ENCODE results near the gene WSCD2. TPM values are rescaled to one million over a fixed set of nuclear protein-coding genes. Genes with fewer than 3 reads are reported as not detected.

WSCD2 gene
- total and polyA plus RNA-seq, 2 of the 4 experiments (the other 2 are of a cell fraction) = not detected

DNA sequence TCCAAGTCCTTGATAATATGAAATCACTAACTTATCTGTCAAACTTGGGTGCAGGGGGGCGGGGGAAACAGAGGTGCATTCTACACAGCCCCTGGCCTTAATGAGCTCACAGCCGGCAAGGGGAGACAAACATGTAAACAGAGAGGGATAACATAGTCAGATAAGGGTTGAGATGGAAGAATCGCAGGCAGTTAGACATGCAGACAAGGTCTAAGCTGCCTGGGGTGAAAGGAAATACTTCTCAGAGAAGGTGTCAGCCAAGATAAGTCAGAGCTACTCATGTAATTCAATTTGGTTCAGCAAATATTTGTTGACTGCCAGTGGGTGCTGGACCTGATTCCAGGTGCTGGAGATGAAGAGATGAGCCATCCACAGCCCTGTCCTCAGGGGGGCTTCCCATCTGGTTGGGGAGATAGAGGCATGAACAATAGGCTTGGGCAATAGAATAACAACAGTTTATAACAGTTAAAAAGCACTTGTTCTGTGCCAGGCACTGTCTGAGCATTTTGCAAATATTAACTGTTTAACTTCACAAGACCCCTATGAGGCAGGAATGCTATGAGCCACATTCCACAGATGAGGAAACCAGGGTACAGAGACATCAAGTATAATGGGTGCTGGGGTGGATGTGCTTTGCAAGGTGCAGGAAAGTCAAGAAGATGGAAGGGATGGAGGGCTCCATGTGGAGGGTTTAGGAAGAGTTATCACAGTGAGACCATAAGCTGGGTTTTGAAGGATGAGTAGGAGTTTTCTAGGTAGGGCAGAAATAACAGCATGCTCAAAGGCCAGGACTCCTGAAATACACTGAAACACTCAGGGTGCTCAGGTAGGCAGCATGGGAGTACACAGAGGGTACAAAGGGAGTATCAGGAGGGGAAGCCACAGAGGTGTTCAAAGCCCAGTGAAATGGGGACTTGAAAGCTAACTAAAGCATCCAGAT lies 79.0 kb downstream of the WSCD2 start (continued):
- TF ChIP-seq RCOR1 (IDR thresholded peaks at IDR 0.05; ENCODE audit: insufficient replicate concordance, low read length) = no peak

DNA sequence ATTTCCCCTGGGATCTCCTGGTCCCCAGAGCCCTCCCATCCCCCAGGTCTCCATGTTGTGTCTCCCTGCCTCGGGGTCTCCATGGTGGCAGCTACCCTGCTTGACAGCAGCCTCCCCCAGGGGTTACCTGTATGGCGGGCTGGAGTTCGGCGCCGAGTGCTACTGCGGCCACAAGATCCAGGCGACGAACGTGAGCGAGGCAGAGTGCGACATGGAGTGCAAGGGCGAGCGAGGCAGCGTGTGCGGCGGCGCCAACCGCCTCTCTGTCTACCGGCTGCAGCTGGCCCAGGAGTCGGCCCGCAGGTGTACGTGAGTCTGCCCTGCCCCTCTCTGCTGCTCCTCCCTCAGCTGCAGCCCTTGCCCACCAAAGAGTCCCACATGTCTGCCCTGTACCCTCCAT lies 80.9 kb downstream of the WSCD2 start:
- Histone ChIP-seq H2BK5ac (ENCODE audit: low read depth, low read length, poor library complexity, severe bottlenecking) (no peak overlapping the region), H2AK9ac (replicated peaks; ENCODE audit: low read depth, low read length, poor library complexity) (no peak overlapping the region), H3K23ac (ENCODE audit: low read depth, low read length) (no peak overlapping the region), H3K18ac (ENCODE audit: low read depth, low read length) (no peak overlapping the region), H4K91ac (ENCODE audit: insufficient read depth, low read depth, low read length) (no peak overlapping the region), H3K4ac (ENCODE audit: low read depth, low read length) (no peak overlapping the region), H3K4me2 (ENCODE audit: low read depth, low read length) (no peak overlapping the region), H3K56ac (ENCODE audit: extremely low read depth, insufficient read depth, low read length) (no peak overlapping the region), H4K8ac (ENCODE audit: low read depth in 2 of 2, low read length in 2 of 2) (no peak overlapping the region), H3K27me3 (ENCODE audit: control insufficient read depth, insufficient read depth, low read length) (no peaks in the 10 kb centered on the region), H4K20me1 (ENCODE audit: insufficient read depth, low read length) (no peaks in the 10 kb centered on the region), H2AK5ac (ENCODE audit: low read depth, low read length) (no peak overlapping the region), H3K14ac (replicated peaks; ENCODE audit: low read depth, low read length) (no peak overlapping the region), H3K4me3 (ENCODE audit: insufficient read depth, low read depth, low read length) (no peak overlapping the region), H2AFZ (replicated peaks; ENCODE audit: low read length, poor library complexity) (no peak overlapping the region), H2BK20ac (ENCODE audit: low read depth, low read length) (no peak overlapping the region), H4K5ac (ENCODE audit: low read depth, low read length) (no peak overlapping the region), H3K9me3 (ENCODE audit: control insufficient read depth, insufficient read depth, low read length) (no peaks in the 10 kb centered on the region), H2BK120ac (ENCODE audit: low read depth, low read length) (no peak overlapping the region), H3K9ac (ENCODE audit: low read depth, low read length) (no peak overlapping the region), H3K79me1 (ENCODE audit: low read depth in 1 of 2, low read length in 2 of 2) (no peaks in the 10 kb centered on the region), H3K36me3 (ENCODE audit: control insufficient read depth, insufficient read depth, low read length) (no peaks in the 10 kb centered on the region), H2BK15ac (ENCODE audit: low read depth, low read length) (no peak overlapping the region), H3K27ac (ENCODE audit: insufficient read depth, low read length) (no peak overlapping the region), H3K4me1 (ENCODE audit: control insufficient read depth, insufficient read depth, low read length) (no peaks in the 10 kb centered on the region), H3K9me1 (ENCODE audit: insufficient read depth, low read length) (no peaks in the 10 kb centered on the region)
- ATAC-seq (ENCODE audit: low read depth) (no peak), DNase-seq (no peak)
- TF ChIP-seq, protein P1, sequence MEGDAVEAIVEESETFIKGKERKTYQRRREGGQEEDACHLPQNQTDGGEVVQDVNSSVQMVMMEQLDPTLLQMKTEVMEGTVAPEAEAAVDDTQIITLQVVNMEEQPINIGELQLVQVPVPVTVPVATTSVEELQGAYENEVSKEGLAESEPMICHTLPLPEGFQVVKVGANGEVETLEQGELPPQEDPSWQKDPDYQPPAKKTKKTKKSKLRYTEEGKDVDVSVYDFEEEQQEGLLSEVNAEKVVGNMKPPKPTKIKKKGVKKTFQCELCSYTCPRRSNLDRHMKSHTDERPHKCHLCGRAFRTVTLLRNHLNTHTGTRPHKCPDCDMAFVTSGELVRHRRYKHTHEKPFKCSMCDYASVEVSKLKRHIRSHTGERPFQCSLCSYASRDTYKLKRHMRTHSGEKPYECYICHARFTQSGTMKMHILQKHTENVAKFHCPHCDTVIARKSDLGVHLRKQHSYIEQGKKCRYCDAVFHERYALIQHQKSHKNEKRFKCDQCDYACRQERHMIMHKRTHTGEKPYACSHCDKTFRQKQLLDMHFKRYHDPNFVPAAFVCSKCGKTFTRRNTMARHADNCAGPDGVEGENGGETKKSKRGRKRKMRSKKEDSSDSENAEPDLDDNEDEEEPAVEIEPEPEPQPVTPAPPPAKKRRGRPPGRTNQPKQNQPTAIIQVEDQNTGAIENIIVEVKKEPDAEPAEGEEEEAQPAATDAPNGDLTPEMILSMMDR (conservative IDR thresholded peaks at IDR 0.05; ENCODE audit: low read depth, low read length) = no peak
- TF ChIP-seq NFE2L2 (IDR thresholded peaks at IDR 0.05; ENCODE audit: low read depth, low read length) (no peak), RAD21 (IDR thresholded peaks at IDR 0.05; ENCODE audit: low read length) (no peak), RFX5 (IDR thresholded peaks at IDR 0.05; ENCODE audit: low read depth, low read length) (no peak), FOS (IDR thresholded peaks at IDR 0.05; ENCODE audit: low read depth, low read length) (no peak), RCOR1 (IDR thresholded peaks at IDR 0.05; ENCODE audit: insufficient replicate concordance, low read length) (no peak), SMC3 (IDR thresholded peaks at IDR 0.05; ENCODE audit: low read depth, low read length) (no peak), MXI1 (IDR thresholded peaks at IDR 0.05; ENCODE audit: borderline replicate concordance, low read depth, low read length) (no peak), MAZ (IDR thresholded peaks at IDR 0.05; ENCODE audit: borderline replicate concordance, low read depth, low read length) (no peak), MAFK (IDR thresholded peaks at IDR 0.05; ENCODE audit: low read depth, low read length) (no peak)
- TF ChIP-seq, protein P2, sequence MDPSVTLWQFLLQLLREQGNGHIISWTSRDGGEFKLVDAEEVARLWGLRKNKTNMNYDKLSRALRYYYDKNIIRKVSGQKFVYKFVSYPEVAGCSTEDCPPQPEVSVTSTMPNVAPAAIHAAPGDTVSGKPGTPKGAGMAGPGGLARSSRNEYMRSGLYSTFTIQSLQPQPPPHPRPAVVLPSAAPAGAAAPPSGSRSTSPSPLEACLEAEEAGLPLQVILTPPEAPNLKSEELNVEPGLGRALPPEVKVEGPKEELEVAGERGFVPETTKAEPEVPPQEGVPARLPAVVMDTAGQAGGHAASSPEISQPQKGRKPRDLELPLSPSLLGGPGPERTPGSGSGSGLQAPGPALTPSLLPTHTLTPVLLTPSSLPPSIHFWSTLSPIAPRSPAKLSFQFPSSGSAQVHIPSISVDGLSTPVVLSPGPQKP (IDR thresholded peaks at IDR 0.05; ENCODE audit: borderline replicate concordance, low read depth, low read length) = no peak
- no TSS peak for BruUV-seq (replicated peaks)
- ChIA-PET CTCF (no interaction called here), POLR2A (ENCODE audit: unreplicated experiment) (no interaction called here)
- WGBS, 2 experiments (ENCODE audit: extremely low coverage in 2 of 2, insufficient read length in 1 of 2) = 78% methylated on average over 18 of the region's 22 CpGs; no CpG with 5 or more reads in 1 of the 2 experiments
- in situ Hi-C loops (cut with MboI; ENCODE audit: low sequenced_read_pairs) = no loop called here
- intact Hi-C loops (cut with micrococcal nuclease) = no loop called here
- dilution Hi-C loops (cut with HindIII; ENCODE audit: low sequenced_read_pairs, unreplicated experiment) = no loop called here

All from IMR-90 (cell line).